ENCODE results near the gene GTPBP1.

DNA sequence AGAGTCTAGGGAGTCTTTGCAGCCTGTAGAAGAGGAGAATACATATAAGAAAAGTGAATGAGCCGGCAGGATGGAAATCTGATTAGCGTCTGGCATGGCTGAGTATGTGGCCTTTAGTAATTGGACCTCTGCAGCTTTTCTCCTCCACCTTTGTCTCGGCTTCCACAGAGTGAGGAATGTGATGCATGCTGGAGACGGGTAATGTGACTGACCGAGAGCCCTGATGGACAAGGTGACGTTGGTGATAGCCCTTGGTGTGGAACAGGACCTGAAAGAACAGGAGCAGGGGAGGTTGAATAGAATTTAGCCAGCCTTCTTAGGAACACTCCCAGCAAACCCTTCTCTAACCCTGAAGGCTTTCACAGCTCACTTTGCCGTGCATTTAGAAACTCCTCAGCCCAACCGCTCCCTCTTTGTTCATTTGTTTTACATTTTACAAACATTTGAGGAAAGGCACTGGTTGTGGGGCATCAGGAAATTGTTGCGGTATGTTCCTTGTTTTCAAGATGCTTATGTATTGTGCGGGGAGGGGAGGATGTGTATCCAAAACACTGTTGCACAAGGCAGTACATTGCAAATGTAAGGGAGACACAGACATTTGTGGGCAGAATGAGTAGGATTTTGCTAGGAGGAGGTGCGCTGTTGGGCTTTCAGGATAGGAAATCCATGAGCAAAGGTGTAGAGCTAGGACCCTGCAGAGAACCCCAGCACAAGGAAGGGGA, 6.9 kb downstream of the GTPBP1 start:
- TF ChIP-seq POLR2A (IDR thresholded peaks at IDR 0.05): no peak
- TF ChIP-seq, protein P1, sequence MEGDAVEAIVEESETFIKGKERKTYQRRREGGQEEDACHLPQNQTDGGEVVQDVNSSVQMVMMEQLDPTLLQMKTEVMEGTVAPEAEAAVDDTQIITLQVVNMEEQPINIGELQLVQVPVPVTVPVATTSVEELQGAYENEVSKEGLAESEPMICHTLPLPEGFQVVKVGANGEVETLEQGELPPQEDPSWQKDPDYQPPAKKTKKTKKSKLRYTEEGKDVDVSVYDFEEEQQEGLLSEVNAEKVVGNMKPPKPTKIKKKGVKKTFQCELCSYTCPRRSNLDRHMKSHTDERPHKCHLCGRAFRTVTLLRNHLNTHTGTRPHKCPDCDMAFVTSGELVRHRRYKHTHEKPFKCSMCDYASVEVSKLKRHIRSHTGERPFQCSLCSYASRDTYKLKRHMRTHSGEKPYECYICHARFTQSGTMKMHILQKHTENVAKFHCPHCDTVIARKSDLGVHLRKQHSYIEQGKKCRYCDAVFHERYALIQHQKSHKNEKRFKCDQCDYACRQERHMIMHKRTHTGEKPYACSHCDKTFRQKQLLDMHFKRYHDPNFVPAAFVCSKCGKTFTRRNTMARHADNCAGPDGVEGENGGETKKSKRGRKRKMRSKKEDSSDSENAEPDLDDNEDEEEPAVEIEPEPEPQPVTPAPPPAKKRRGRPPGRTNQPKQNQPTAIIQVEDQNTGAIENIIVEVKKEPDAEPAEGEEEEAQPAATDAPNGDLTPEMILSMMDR (IDR thresholded peaks at IDR 0.05): no peak

All from heart left ventricle (tissue), 13 donors.